RWPE2 (cell line): ENCODE results near the gene AMIGO3.

Source experiments
- ATAC-seq: fragments of 200-7000 bp; cut with Tn5 transposase; 3 replicates; pipeline ENCODE4 v1.9.1; 2021; ENCODE audit warnings: low read depth
- DNase-seq: peaks from one replicate; pipeline ENCODE4 v3.0.0-alpha.2; 2020; ENCODE audit warnings: low spot score
- H3K27ac ChIP-seq: fragments of 450-650 bp; 2 replicates; pipeline ENCODE4 v1.5.1; 2017; ENCODE audit warnings: mild to moderate bottlenecking; ENCODE audit not compliant: poor library complexity, severe bottlenecking
- H3K27me3 ChIP-seq: fragments of 250-450 bp; sonication (Bioruptor Pico); 2 replicates; pipeline ENCODE4 v1.5.1; 2021; ENCODE audit warnings: mild to moderate bottlenecking, moderate library complexity; ENCODE audit not compliant: insufficient read depth, poor library complexity, severe bottlenecking
- H3K36me3 ChIP-seq: fragments of 250-450 bp; sonication (Bioruptor Pico); 2 replicates; pipeline ENCODE4 v1.5.1; 2020; ENCODE audit warnings: low read depth, mild to moderate bottlenecking, moderate library complexity
- H3K4me1 ChIP-seq: fragments of 250-450 bp; sonication (Bioruptor Pico); 2 replicates; pipeline ENCODE4 v1.5.1; 2021; ENCODE audit warnings: mild to moderate bottlenecking, moderate library complexity; ENCODE audit not compliant: insufficient read depth, poor library complexity, severe bottlenecking
- H3K4me3 ChIP-seq: fragments of 250-450 bp; sonication (Bioruptor Pico); 2 replicates; pipeline ENCODE4 v1.5.1; 2021; ENCODE audit warnings: mild to moderate bottlenecking, moderate library complexity; ENCODE audit not compliant: severe bottlenecking
- H3K9me3 ChIP-seq: fragments of 250-450 bp; sonication (Bioruptor Pico); 2 replicates; pipeline ENCODE4 v1.5.1; 2021; ENCODE audit warnings: mild to moderate bottlenecking, moderate library complexity; ENCODE audit not compliant: severe bottlenecking
- CTCF ChIP-seq: fragments of 450-650 bp; IDR thresholded peaks from one replicate; pipeline ENCODE4 v1.5.1; 2017; ENCODE audit warnings: mild to moderate bottlenecking, moderate library complexity; ENCODE audit not compliant: poor library complexity, severe bottlenecking

AMIGO3 gene

GRCh38 chr3:49717959-49718857 lies 1.3 kb downstream of the AMIGO3 start:
- Histone ChIP-seq H3K4me1 (no peaks in the 10 kb centered on the region), H3K4me3 (no peak overlapping the region), H3K27ac (no peak overlapping the region), H3K9me3 (no peaks in the 10 kb centered on the region), H3K36me3 (peaks cover 24% of the 10 kb centered on the region), H3K27me3 (no peaks in the 10 kb centered on the region)
- DNase-seq (peak; percentile 63), ATAC-seq (no peak)
- TF ChIP-seq CTCF: no peak

- Histone ChIP-seq H3K4me3 (no peak overlapping the region), H3K27me3 (no peaks in the 10 kb centered on the region), H3K36me3 (peaks cover 20% of the 10 kb centered on the region), H3K27ac (no peak overlapping the region), H3K9me3 (no peaks in the 10 kb centered on the region), H3K4me1 (no peaks in the 10 kb centered on the region)
- DNase-seq (peak; percentile 45), ATAC-seq (no peak)
- no peak for TF ChIP-seq CTCF
These were observed 2.1 kb downstream of the AMIGO3 start for GRCh38 chr3:49717211-49717958.

GRCh38 chr3:49716691-49717210 lies 2.7 kb downstream of the AMIGO3 start:
- Histone ChIP-seq H3K9me3 (no peaks in the 10 kb centered on the region), H3K36me3 (peaks cover 14% of the 10 kb centered on the region), H3K27me3 (no peaks in the 10 kb centered on the region), H3K27ac (no peak overlapping the region), H3K4me3 (no peak overlapping the region), H3K4me1 (no peaks in the 10 kb centered on the region)
- ATAC-seq (no peak), DNase-seq (peak; percentile 47)
- TF ChIP-seq CTCF: no peak

GRCh38 chr3:49716169-49716568 lies 3.3 kb downstream of the AMIGO3 start:
- no peak for DNase-seq
- TF ChIP-seq CTCF: no peak
- Histone ChIP-seq H3K36me3 (peaks cover 8% of the 10 kb centered on the region), H3K4me1 (no peaks in the 10 kb centered on the region), H3K27ac (no peak overlapping the region), H3K9me3 (no peaks in the 10 kb centered on the region), H3K27me3 (no peaks in the 10 kb centered on the region), H3K4me3 (no peak overlapping the region)
- ATAC-seq: no peak
